ENCODE results near the gene CTPS1. TPM values are rescaled to one million over a fixed set of nuclear protein-coding genes. Genes with fewer than 3 reads are reported as not detected.

CTPS1 gene
- total RNA-seq, 1 donor from 2014 or later: 33.0 TPM

DNA sequence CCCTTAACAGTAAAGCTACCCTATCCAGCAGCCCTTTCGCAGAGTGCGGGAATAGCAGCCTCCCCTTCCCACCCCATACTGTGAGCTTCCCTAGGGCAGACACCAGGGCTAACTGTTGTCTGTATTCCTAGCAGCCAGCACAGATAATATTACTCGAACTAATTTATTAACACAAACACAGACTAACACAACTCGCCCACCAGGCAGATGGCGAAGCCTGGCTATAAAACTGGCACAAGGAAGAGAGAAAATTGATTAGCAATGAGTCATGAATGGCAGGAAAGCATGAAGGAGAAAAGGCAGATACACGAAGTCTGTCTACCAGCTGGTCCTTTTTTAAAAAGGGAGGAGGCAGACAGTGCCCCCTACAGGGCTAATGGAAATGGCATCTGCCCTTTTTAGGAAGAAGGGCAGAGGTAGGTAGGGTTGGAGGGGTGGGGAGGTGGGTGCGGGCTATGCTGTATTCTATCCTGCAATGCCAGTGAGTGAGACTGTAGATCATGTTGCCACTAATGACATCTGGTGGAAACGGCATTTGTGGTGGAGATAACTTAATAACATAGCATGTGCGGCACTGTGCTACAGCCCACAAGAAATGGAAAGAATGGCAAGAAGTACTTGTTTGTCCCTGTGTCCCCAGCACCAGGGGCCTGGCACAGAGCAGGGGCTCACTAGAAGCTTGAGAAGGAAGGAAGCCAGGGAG is 30.6 kb upstream of the CTPS1 start:
- Histone ChIP-seq H3K4me1 (peaks cover 9 to 18% of the 10 kb centered on the region in 2 donors), H3K36me3 (no peaks in the 10 kb centered on the region), H3K27ac (peak overlapping the region; percentile 68 to 82), H3K27me3 (no peaks in the 10 kb centered on the region), H3K9me3 (no peaks in the 10 kb centered on the region), H3K4me3 (peak overlapping the region in 1 of 2 donors; percentile 14)
- intact Hi-C loops (cut with DNase I): loop anchor here (1.0 to 5.0 kb wide), 2 partner anchors 87 to 257 kb away; partner anchors contain the start of genes CITED4 and NFYC
- peak in 1 of 2 donors; percentile 91 for DNase-seq (ENCODE audit: low spot score in 2 of 2)
- TF ChIP-seq, protein P1, sequence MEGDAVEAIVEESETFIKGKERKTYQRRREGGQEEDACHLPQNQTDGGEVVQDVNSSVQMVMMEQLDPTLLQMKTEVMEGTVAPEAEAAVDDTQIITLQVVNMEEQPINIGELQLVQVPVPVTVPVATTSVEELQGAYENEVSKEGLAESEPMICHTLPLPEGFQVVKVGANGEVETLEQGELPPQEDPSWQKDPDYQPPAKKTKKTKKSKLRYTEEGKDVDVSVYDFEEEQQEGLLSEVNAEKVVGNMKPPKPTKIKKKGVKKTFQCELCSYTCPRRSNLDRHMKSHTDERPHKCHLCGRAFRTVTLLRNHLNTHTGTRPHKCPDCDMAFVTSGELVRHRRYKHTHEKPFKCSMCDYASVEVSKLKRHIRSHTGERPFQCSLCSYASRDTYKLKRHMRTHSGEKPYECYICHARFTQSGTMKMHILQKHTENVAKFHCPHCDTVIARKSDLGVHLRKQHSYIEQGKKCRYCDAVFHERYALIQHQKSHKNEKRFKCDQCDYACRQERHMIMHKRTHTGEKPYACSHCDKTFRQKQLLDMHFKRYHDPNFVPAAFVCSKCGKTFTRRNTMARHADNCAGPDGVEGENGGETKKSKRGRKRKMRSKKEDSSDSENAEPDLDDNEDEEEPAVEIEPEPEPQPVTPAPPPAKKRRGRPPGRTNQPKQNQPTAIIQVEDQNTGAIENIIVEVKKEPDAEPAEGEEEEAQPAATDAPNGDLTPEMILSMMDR (IDR thresholded peaks at IDR 0.05): peak; percentile 56 to 84 (median 84)

DNA sequence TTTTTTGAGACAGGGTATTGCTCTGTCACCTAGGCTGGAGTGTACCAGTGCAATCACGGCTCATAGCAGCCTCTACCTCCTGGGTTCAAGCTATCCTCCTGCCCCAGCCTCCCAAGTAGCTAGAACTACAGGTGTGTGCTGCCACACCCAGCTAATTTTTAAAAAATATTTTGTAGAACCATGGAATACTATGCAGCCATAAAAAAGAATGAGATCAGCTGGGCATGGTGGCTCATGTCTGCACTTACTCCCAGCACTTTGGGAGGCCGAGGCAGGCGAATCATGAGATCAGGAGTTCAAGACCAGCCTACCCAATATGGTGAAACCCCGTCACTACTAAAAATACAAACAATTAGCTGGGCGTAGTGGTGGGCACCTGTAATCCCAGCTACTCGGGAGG is 29.9 kb upstream of the CTPS1 start:
- Histone ChIP-seq H3K4me3 (no peak overlapping the region), H3K27ac (peak overlapping the region; percentile 68 to 82), H3K36me3 (no peaks in the 10 kb centered on the region), H3K27me3 (no peaks in the 10 kb centered on the region), H3K4me1 (peaks cover 7 to 15% of the 10 kb centered on the region in 2 donors), H3K9me3 (no peaks in the 10 kb centered on the region)
- no peak for DNase-seq (ENCODE audit: low spot score in 2 of 2)
- TF ChIP-seq, protein P1 (IDR thresholded peaks at IDR 0.05): no peak
- intact Hi-C loops (cut with DNase I): loop anchor here (1.0 to 5.0 kb wide), 2 partner anchors 87 to 257 kb away; partner anchors contain the start of genes CITED4 and NFYC

DNA sequence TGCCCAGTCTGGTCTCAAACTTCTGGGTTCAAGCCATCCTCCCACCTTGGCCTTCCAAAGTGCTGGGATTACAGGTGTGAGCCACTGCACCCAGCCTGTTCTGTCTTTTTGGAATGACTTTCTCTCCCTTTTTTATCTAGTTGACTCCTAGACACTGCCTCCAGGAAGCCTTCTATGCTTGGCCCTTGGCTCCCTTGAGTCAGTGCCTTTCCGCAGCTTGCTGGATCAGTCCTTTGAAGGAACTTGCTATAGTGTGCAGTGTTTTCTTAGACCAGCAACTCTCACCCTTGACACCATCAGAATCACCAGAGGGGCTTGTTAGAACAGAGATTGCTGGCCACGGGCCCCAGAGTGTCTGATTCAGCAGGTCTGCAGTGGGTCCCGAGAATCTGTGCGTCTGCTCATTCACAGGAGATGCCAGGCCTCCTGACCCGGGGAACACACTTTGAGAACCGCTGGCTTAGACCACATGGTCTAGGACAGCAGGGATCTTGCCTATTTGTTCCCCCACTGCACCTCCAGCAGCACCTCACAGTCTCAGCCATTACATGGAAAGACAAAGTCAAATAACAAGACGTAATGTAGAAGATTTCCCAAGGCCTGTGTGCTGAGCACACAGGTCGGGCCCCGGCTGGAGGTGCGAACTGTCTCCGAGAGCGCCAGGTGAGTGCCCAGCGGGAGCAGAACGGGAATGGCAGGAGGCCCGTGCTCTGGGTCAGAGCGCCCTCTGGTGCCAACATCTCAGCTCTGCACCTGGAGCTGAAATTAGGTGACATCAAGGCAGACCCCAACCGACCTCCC is 27.4 kb upstream of the CTPS1 start:
- DNase-seq (ENCODE audit: low spot score in 2 of 2): peak in 1 of 2 donors; percentile 86
- no peaks in the 10 kb centered on the region for H3K9me3 ChIP-seq
- intact Hi-C loops (cut with DNase I): loop anchor here (1.0 to 5.0 kb wide), 3 partner anchors 104 to 340 kb away; no protein-coding TSS in a partner anchor
- no peaks in the 10 kb centered on the region for H3K36me3 ChIP-seq
- TF ChIP-seq, protein P1 (IDR thresholded peaks at IDR 0.05): peak; percentile 89 to 95 (median 91)
- peaks cover 4 to 9% of the 10 kb centered on the region in 2 donors for H3K4me1 ChIP-seq
- H3K27ac ChIP-seq: no peak overlapping the region
- H3K27me3 ChIP-seq: no peaks in the 10 kb centered on the region
- H3K4me3 ChIP-seq: no peak overlapping the region

DNA sequence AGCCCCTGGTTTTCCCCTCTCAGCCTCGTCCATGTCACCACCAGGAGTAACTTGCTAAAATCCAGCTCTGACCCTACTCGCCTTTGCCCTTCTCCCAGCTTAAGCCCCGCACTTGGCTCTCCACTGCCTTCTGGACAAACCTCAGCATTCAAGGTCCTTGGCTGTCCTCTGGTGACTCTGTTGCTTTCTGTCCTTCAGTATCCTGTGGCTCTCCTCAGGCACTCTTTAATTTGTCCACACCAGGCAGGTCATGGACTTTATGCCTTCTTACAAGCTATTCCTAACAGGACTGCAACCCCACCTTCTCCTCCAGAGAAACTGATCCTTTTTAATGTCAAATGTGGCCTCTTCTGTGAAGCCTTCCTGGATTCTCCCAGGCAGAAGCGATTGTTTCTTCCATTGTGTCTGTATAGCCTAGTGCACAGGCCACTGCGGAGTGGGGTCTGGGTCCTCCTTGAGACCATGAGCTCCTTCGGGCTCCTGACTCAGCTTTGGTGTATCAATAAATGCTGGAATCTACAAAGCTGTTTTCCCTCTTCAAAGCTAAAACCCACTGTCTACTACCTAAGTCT is 26.7 kb upstream of the CTPS1 start:
- DNase-seq (ENCODE audit: low spot score in 2 of 2): no peak
- H3K36me3 ChIP-seq: no peaks in the 10 kb centered on the region
- H3K4me1 ChIP-seq: peaks cover 4 to 9% of the 10 kb centered on the region in 2 donors
- no peaks in the 10 kb centered on the region for H3K9me3 ChIP-seq
- H3K27me3 ChIP-seq: no peaks in the 10 kb centered on the region
- intact Hi-C loops (cut with DNase I): loop anchor here (1.0 to 5.0 kb wide), 3 partner anchors 105 to 341 kb away; no protein-coding TSS in a partner anchor
- H3K27ac ChIP-seq: no peak overlapping the region
- no peak overlapping the region for H3K4me3 ChIP-seq
- TF ChIP-seq, protein P1 (IDR thresholded peaks at IDR 0.05): no peak

DNA sequence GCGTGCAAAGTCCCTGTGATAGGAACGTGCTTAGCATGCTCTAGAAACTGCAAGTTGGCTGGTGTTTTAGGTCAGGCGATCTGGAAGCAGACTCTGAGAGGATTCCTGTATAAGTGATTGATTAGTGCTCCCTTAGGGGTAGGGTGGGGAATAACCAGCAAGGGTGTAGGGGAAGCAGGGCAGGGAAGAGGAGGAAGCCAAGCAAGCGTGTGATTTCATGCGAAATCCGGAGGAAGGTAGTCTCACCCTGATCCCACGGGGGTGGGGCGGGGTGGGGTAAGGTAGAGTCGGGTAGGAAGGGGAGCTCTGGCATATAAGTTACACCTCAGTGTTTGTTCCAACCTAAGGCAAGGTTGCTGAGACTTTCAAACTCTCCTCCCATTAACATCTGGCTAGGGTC is 24.9 kb upstream of the CTPS1 start:
- Histone ChIP-seq H3K36me3 (no peaks in the 10 kb centered on the region), H3K27ac (no peak overlapping the region), H3K9me3 (no peaks in the 10 kb centered on the region), H3K4me1 (no peaks in the 10 kb centered on the region), H3K4me3 (no peak overlapping the region), H3K27me3 (no peaks in the 10 kb centered on the region)
- intact Hi-C loops (cut with DNase I): loop anchor here (5.0 kb wide), 1 partner anchor 182 kb away; no protein-coding TSS in a partner anchor
- DNase-seq (ENCODE audit: low spot score in 2 of 2): no peak
- TF ChIP-seq, protein P1 (IDR thresholded peaks at IDR 0.05): no peak

Measured in ascending aorta (tissue), 2 donors.